Endometrial microvascular endothelial cells (primary cell): ENCODE results near the gene BOLL. TPM values are rescaled to one million over a fixed set of nuclear protein-coding genes. Genes with fewer than 3 reads are reported as not detected.
"Not testable (repeated sequence)": the region's sequence is repeated elsewhere in the genome, so short reads cannot be mapped to it uniquely, and the experiment has no call there.

ENCODE experiments used
- in situ Hi-C: cut with HindIII; loops from 2 replicates; pipeline ENCODE4 v1.10.0; 2017; ENCODE audit warnings: low sequenced_read_pairs, low pct_unique_long_range_greater_than_20kb; ENCODE audit errors: inconsistent ontology term
- total RNA-seq: library from RNA; depleted of rRNA; stranded (reverse); fragments of >200 nt; gene quantifications from one replicate; pipeline ENCODE4 v1.2.3, GENCODE V29; 2015; ENCODE audit errors: inconsistent ontology term

Gene BOLL
- total RNA-seq, 1 donor from 2014 or later = not detected

DNA sequence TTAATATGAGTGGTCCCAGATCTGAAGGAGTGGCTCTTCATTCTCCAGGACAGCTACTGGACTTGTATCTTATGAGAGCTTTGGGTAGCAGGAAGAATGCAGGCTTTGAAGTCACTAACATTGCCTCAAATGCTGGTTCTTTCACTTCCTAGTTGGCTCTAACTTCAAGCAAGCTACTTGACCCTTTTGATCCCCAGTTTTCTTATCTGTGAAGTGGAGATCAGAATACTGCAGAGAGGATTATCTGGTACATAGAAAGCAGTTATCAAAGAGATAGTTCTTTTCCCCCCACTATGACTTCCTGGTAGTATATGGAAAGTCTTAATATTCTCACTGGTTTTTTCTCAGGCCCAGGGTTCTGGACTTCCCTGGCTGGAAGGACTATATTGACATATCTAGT, 15.9 kb upstream of the BOLL start:
- in situ Hi-C loops = loop anchor here (25.0 kb wide), 1 partner anchor 311 kb away; no protein-coding TSS in a partner anchor

DNA sequence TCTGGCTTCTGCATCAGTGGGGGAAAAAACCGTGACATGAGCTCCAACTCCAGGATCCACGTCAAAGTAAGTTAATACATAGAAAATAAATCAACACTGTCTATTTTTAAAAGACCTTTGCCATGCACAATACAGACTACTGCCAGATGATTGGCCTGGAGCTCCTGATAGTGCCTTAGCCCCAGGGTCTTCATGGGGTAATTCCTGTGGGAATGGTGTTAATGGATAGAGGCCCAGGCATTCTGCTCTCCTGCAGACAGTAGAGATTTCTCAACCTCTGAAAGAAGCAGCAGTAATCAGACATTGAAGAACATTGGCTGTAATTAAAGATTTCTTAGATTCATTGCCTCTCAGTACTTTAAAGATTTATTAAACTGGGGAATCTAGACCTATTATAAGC, 15.0 kb upstream of the BOLL start:
- in situ Hi-C loops = loop anchor here (25.0 kb wide), 1 partner anchor 312 kb away; no protein-coding TSS in a partner anchor

DNA sequence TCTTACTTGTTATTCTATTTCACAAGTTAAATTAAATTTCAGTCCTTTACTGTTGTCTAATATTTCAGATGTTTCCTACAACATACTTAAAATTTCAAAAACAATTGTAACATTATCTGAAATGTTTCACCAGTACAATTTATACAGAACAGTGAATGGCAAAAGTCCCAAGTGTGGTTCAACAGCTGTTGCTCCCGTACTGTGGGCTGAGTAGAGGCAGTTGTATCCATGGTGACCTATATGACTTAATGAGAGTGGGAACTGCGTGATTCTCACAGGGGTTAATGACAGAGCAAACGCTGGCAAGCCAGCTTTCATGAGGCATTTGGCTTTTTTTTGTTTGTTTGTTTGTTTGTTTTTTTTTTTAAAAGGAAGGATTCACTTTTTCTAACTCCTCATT, 13.9 kb upstream of the BOLL start:
- in situ Hi-C loops = no loop called here

DNA sequence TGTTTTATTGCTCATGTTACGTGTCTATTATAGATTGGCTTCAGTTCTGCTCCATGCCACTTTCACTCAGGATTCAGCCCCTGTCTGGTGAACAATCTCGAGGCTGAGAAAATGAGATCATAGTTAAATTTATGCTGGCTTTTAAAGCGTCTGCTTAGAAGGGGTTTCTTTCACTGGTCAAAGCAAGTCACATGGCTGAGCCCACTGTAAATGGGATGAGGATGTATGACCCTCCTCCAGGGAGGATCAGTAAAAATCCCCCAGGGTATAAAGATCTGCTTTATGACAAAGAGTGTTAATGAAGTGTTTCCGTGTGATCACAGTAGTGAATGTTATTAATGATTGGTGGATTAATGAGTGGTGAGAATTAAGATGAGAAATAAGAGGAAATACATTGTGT, 13.1 kb upstream of the BOLL start:
- in situ Hi-C loops = no loop called here

DNA sequence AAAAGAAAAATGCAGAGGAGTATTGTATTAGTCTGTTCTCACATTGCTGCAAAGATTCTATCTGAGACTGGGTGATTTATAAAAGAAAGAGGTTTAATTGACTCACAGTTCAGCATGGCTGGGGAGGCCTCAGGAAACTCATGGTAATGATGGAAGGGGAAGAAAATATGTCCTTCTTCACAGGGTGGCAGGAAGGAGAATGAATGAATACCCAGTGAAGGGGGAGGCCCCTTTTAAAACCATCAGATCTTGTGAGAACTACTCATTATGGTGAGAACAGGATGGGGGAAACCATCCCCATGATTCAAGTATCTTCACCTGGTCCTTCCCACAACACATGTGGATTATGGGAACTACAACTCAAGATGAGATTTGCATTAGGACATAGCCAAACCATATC, 10.2 kb upstream of the BOLL start:
- in situ Hi-C loops = no loop called here

DNA sequence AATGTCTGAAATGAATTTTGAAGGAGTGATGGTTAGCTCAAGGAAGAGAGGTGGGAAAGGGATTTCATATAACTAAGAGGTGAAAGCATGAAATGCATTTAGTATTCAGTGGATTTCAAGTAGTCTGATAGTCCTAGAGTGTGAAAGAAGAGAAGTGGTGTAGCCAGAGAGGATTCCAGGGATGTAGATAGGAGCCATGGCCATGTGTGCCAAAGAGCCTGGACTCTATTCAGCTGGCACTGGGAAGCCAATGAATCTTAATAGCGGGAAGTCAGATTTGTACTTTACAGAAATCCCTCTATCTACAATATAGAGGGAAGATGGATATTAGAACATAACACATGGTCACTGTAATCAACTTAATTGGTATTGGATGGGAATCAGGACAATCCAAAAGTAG, 8.3 kb upstream of the BOLL start:
- in situ Hi-C loops = no loop called here

DNA sequence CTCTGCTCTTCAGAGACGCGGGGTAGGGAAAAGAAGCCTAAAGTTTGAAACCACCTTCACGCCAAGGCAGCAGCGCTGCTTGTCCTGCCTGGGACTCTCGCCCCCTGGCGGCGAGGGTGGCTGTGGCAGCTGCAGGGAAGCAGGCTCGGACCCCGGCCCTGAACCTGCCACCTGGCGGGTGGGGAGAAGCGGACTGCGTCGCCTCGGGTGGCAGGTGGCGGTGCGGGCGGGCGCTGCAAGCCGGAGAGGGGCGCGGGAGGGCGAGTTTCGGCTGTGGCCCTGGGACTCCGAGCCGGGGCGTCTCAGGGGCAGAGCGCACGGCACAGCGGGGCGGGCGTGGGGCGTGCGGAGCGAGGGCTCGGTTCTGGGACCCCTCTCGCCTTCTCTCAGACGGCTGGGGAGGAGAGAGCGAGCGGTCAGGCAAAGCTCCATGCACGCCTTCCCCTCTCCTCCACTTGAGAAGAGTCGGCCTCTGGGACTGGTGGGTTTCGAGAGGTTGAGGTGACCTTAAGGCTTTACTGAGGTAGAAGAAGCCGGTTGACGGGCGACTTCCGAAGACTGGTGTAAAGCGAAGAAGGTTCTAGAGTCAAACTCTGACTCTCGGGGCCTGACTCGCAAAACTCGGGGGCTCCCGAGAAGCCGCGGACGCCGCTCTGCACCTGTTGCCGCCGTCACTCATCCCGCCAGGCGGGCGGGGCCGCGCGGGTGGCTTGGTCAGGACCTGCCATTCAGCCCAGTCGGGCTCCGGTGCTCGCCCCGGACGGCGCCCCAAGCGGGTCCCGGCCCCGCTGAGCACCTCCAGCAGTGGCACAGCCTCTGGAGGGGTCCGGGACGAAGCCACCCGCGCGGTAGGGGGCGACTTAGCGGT, 1.1 kb upstream of the BOLL start:
- in situ Hi-C loops = no loop called here

DNA sequence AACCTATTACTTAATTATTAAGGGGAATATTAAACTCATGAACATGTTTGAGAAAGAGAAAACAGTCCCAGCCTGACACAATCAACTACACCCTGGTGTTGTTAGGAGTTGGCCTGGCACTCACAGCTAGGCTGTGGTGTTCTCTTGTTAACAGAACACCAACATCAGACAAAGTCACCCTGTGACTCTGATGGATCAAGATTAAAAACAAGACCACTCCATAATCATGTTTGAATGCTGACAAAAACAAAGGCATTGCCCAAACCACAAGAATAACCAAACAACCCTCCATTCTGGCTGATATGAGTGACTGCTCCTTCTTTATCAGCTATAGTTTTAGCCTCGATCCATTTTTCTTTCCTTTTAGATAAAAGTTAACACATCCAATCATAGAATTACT, 3.0 kb downstream of the BOLL start:
- in situ Hi-C loops = no loop called here

DNA sequence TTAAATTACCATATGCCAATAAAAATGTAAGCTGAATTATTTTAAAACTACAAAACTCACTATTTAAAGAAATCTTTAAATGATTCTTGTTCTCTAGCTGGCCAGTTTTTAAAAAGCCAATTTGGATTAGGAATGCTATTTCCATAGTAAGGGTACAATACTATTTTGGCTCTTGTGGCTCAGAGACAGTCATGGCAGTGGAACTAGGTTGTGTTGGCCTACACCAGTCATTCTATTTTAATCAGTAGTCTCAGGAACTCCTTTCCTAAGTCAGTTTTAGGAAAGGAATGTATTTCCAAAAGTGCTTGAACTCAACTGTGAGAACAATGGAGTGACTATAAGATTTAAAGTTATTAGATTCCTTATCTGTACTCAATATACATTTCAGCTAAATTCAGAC, 5.9 kb downstream of the BOLL start:
- in situ Hi-C loops = no loop called here

DNA sequence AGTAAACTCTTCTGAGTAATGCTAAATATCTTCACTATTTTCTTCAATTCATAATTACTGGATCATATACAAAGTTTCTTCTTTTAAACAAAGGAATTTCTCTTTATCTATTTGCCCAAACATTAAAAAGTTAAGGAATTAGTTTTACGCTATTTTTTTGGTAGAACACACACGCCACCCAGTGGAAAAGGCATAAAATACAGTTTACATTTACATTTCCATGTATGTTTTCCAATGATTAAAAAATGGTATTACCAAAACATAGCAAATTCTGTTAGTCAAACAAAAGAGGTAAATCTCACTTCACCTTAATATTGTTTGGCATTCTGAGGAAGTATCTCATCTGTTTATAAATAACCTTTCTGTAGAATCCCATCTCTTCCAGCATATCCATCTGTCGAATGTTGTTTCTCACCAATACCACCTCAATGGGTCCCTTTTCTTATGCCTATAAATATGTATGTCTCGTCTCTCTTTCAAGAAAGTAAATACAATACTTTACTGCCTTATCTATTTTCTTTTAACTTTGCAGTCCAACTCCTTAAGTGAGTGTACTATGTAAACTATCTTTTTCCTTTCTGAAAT, 7.2 kb downstream of the BOLL start:
- in situ Hi-C loops = no loop called here

DNA sequence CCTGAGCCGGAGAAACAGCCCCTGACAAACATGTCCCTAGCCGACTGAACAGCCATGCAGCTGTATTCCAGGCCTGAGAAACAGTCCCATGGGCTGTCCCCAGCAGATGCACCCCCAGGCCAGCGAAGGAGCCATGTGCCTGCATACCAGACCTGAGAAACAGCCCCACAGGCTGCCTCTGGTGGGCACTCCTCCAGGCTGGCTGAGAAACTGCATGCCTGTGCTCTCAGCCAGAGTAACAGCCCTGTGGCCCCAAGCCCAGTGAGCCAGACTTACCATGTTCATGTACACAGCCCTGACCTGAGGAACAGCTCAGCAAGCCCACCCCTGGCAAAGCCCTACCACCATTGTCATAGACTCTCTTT, 24.8 kb downstream of the BOLL start:
- in situ Hi-C loops = no loop called here

DNA sequence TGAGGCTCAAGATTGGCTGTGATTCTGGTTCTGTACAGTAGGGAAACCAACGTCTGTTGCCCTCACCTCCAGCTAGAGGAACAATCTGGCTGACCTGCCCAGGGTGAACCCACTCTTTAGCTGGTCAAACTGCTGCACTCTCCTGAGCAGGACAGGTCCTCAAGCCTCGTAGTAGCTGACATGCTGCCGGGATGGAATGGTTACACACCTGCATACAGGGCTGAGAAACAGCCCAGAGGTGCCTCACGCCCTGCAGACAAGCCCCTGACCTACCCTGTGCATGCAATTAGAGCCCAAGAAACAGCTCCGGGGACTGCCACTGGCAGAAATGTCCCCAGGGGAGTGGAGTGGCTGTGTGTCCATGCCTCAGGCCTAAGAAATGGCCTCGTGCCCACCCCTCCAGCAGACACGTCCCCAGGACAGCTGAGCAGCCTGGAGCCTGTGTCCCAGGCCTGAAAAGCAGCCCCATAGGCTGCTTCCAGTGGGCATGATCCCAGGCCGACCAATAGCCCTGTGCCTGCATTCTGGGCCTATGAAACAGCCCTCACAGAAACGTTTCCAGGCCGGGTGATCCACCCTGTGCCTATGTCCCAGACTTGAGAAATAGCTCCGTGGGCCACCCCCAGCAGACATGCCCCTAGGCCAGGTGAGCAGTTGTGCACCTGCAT, 25.4 kb downstream of the BOLL start:
- in situ Hi-C loops = no loop called here

DNA sequence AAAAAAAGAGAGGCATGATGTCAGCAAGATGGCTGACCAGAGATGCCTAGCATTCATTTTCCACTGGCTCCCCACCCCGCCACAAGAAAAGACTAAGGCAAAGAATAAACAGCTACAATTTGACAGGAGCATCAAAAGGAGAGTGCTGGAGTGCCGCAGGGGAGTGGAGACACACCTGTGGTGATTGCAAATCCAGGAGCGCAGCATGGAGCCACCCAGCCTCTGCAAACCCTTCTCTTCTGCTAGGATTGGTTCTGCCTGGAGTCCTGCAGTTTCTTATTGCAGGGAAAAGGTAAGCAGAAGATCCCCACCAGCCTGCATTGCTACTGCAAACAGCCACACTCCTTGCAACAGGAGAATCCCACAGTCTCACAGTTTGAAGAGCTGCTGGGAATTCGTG, 26.1 kb downstream of the BOLL start:
- in situ Hi-C loops = no loop called here

DNA sequence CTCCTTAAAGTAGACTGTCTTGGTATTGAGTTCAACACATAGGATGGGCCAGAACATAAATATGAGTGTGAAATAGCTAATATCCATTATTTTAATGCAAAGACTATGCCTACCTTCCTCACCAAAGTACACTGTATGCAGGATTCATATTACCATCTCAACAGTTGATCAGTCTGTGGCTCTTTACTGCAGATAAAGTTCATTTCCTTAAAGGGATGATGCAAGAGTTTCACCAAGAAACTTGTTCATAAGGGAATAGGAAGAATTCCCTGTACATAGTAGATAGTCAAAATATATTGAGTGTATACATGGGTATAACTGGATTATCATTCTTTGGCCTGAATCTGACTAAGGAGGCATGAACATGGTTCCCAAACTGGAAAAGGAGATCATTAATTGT, 44.9 kb downstream of the BOLL start:
- in situ Hi-C loops = no loop called here

DNA sequence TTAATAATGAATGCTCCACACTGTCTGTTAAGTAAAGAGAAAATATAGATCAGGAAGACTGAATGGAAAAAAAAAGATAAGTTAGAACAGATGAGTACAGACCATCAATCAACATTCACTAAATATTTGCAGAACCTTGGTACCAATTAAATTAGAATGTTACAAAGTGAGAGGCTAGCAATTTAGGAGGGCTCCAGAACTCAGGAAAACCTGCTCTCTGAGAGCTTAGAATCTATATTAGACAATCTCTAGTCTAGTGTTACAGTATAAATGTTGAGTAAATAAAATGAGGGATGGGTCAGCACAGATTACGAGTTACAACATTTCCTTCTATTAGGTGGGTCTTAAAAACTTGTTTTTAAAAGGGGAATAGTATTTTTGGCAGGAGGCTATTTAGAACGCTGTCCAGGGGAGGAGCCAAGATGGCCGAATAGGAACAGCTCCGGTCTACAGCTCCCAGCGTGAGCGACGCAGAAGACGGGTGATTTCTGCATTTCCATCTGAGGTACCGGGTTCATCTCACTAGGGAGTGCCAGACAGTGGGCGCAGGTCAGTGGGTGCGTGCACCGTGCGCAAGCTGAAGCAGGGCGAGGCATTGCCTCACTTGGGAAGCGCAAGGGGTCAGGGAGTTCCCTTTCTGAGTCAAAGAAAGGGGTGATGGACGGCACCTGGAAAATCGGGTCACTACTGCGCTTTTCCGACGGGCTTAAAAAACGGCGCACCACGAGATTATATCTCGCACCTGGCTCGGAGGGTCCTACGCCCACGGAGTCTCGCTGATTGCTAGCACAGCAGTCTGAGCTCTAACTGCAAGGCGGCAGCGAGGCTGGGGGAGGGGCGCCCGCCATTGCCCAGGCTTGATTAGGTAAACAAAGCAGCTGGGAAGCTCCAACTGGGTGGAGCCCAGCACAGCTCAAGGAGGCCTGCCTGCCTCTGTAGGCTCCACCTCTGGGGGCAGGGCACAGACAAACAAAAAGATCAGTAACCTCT, 56.3 kb downstream of the BOLL start:
- in situ Hi-C loops = not testable (repeated sequence)

DNA sequence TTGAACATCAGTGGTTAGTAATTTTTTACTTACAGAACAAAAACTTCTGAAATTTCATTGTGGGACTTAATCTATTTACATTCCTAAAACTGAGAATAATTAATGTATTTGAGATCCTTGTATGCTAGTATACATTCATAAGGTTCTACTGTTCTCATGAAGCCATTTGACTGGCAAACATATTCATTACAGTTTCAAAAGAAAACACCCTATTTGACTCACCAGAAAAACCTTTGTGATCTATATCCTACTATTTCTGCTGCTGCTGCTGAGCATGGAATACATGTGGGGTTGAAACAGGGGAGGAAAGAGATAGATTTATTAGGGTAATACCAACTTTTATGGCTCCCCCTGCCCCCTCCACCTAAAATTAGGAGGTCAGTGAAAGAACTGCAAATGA, 58.1 kb downstream of the BOLL start:
- in situ Hi-C loops = no loop called here

DNA sequence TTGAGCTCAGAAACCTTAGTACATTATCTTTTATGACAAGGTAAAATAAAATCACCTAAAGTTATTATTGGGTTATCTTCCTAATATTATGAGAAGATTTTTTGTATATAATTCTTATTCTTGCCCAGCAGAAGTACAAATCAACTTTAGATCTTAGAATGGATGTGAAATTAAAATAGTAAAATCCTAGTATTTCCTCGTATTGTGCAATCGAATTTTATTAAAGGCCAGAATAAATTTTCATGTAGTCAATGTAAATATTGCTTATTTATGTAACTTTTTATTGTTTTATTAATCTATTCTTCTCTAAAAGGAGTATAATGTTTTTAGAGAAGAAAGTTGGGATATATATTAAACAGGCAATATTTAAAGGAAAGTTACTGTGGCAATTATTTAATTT, 67.3 kb downstream of the BOLL start:
- in situ Hi-C loops = no loop called here

DNA sequence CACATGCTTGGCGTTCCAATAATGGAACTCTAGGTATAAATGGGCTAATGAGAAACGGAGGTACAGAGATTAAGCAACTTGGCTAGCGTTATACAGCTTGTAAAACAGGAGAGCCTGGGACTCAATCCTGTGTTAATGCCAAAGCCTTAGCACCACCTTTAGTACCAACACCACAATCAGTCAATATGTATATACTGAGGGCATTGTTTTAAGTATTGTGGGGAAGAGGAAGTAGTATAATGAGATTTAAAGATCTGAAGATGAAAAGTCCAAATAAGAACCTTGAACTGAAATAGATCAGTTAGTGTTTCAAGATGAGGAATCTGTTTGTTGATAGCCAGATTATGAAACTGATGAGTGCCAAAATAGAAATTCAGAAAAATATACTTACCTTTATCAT, 71.8 kb downstream of the BOLL start:
- in situ Hi-C loops = no loop called here

DNA sequence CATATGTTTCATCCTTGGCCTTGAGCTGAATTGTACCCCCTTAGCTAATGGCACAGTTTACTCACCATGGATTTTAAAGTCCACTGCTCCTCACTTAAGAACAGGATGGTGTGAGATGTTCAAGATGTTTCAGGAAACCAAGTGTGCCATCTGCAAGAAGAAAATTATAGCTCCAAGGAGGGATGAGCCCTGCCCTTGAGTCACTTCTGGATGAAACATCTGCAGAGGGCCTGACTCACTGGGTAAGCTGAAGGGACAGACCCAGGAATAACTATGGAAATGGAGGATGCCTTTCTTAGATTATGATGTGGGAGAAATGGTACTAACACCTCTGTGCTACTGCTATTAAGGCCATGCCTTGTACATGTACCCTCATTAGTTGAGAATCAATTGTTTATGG, 73.5 kb downstream of the BOLL start:
- in situ Hi-C loops = no loop called here
